GM21576 (cell line): Measurements from ENCODE around the gene IFNA4.
"Not testable (repeated sequence)": the region's sequence is repeated elsewhere in the genome, so short reads cannot be mapped to it uniquely, and the experiment has no call there.

ENCODE experiments used
- ATAC-seq: cut with Tn5 transposase; IDR thresholded peaks from one replicate; pipeline ENCODE4 v1.9.1; 2021; ENCODE audit warnings: mild to moderate bottlenecking, moderate library complexity; ENCODE audit not compliant: unreplicated experiment

IFNA4 gene

GRCh38 chr9:21166560-21166959, 20.8 kb downstream of the IFNA4 start, which contains the start of gene IFNA21:
TSS of gene IFNA21 (minus strand) at chr9:21166660. CDS start at chr9:21166612, 48 bp downstream.
- ATAC-seq: not testable (repeated sequence)

- ATAC-seq: no peak
Observed at GRCh38 chr9:21165516-21165915, 21.9 kb downstream of the IFNA4 start.

GRCh38 chr9:21160178-21160577, 27.2 kb downstream of the IFNA4 start:
- ATAC-seq: peak; percentile 99

GRCh38 chr9:21155501-21155900, 31.9 kb downstream of the IFNA4 start:
- ATAC-seq: no peak

- peak; percentile 90 for ATAC-seq
Observed at GRCh38 chr9:21154018-21154608, 33.3 kb downstream of the IFNA4 start.

- peak; percentile 24 for ATAC-seq
Observed at GRCh38 chr9:21153336-21154017, 33.9 kb downstream of the IFNA4 start.

GRCh38 chr9:21144603-21145002, 42.8 kb downstream of the IFNA4 start:
- peak; percentile 56 for ATAC-seq

GRCh38 chr9:21141427-21141882, 45.9 kb downstream of the IFNA4 start, which contains the start of gene IFNW1:
TSS of gene IFNW1 (minus strand) at chr9:21141832. CDS start at chr9:21141570, 262 bp downstream.
- peak; percentile 57 for ATAC-seq

GRCh38 chr9:21137020-21137419, 50.4 kb downstream of the IFNA4 start:
- no peak for ATAC-seq
